22Rv1 (cell line): ENCODE measurements around the gene ZSCAN9.

ENCODE experiments used
- CTCF ChIP-seq: fragments of 450-650 bp; IDR thresholded peaks from 2 replicates; pipeline ENCODE4 v1.5.1; 2017; ENCODE audit warnings: mild to moderate bottlenecking
- ZFX ChIP-seq: fragments of 450-650 bp; IDR thresholded peaks from 2 replicates; pipeline ENCODE4 v1.6.1; 2017; ENCODE audit warnings: antibody characterized with exemption, borderline replicate concordance

- no peak for TF ChIP-seq CTCF
- TF ChIP-seq ZFX: no peak
These were observed 682 bp upstream of the ZSCAN9 start for GRCh38 chr6:28224131-28225055.
